GM21367 (cell line): ENCODE measurements around the gene ITGB7.

Experiments used
- ATAC-seq: cut with Tn5 transposase; IDR thresholded peaks from one replicate; pipeline ENCODE4 v1.9.1; 2021; ENCODE audit not compliant: unreplicated experiment

ITGB7 gene

DNA sequence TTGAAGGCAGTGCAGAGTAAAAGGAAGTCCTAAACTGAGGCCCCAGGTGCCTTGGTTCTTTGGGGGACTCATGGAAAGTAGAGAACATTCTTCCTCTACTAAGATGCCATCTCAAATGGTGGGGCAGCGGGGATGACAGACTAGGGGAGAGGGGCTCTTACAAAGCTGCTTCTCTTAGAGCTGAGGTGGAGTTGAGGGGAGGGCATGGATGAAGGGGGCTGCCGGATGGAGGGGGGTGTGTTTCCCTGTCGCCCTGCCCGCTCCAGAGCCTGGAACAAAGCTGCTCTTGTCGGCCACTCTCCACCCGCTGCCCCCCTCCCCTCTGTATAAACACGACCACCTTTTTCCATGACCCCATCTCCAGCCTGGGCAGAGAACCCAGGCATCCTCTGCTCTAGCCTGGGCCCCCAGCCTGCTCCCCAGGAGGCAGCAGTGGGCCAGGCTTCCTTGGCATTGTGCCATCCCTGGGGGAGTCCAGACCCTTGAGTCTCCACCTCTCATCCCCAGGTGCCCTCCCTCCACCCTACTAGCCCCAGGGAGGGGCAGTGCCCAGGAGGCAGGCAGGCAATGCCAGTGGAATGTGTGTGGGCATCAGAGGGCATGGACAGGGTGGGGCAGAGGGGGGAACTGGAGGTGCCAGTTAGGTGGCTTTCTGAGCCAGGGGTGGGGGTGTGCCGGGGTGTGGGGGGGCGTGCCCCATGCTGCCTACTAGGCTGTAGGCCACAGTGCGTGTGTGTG, 23.2 kb upstream of the ITGB7 start:
- ATAC-seq = no peak

DNA sequence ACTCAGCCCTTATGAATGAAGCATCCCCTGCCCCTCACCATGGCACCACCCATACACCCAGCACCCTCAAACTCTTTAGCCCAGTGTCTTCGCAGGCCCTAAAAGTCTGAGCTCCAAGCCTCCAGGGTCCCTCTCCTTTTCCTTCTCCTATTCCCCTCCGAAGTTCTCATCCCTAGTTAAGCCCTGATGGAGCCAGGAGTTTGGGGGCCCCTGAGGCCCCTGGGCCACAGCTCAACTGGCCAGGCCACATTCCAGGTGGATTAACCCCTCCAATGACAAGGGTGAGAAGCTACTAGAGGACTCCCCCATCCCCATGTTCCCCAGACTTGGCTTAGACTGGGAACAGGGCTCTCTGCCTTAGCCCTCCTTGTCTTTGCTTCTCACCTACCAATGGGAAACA, 22.4 kb upstream of the ITGB7 start:
- ATAC-seq = no peak

DNA sequence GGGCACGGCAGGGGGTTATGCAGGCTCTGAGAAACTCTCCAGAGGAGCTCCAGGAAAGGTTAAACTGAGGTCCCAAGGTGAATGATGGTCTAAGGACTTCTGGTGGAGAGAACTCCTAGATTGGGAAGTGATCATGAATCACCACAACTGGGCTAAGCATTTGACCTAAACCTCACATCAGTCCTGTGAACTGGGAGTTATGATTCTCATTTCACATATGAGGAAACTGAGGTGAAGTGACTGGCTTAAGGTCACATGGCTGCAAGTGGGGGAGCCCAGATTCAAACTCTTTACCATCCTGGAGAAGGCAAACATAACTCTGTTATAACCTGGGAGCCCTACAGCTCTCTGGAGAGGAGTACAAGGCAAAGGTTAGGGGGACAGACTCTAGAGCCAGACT, 20.8 kb upstream of the ITGB7 start:
- no peak for ATAC-seq

DNA sequence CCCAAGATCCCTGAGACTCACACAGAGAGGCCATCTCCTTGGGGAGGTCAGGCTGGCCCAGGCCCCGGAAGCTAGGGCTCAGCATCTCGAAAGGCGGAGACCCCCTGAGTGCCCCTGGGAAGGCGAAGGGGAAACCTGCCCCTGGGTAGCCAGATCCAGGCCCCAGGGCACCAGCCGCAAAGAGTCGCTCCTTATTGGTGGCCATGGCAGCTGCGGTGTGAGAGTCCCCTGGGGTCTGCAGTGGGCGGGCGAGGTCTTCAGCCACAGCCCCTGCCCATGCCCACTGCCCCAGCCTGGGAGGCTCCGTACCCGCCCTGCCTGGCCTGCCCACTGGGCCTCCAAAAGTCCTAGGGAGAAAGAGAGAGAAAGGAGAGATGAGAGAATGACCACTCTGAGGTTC, 20.3 kb upstream of the ITGB7 start:
- no peak for ATAC-seq

DNA sequence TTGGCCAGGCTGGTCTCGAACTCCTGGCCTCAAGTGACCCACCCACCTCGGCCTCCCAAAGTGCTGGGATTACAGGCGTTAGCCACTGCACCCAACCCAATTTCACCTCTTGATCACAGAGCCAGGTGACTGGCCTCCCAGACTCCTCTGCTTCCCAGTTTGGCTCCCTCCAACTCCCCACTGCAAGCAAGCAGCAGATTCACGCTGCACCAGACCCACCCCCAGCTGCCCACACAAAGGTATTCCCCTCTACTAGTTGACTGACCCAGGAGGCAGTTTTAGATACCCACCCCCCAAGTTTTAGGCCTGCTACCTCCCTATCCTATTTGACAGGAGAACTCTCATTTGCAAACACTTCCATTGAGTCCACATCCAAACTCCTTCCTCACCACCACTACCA, 19.8 kb upstream of the ITGB7 start:
- no peak for ATAC-seq

DNA sequence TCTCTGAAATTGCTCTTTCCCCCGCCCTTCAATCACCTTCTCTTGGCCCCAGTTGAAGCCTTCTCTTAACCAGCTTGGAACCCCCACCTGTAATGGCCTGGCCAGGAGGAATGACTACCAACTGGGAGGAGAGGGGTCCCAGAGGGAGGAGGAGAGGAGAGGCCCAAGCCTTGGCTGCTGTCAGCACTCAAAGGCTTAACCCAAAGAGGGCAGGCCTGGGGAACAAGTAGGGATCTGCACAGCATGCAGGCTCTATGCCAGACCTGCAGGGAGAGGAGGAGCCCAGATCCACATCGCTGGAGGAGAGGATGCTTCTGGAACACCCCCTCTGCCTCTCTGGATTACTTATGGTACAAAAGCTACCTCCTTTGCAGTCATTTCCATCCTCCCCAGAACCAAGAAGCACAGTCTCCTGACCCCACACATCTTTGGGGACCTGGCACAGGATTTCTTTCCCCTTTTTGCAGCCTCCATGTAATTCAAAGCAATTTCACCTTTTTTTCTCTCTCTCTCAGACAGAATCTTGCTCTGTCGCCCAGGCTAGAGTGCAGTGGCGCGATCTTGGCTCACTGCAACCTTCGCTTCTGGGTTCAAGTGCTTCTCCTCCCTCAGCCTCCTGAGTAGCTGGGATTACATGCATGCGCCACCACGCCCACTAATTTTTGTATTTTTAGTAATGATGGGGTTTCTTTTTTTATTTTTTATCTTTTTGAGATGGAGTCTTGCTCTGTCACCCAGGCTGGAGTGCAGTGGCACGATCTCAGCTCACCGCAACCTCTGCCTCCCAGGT, 18.8 kb upstream of the ITGB7 start:
- ATAC-seq = no peak

DNA sequence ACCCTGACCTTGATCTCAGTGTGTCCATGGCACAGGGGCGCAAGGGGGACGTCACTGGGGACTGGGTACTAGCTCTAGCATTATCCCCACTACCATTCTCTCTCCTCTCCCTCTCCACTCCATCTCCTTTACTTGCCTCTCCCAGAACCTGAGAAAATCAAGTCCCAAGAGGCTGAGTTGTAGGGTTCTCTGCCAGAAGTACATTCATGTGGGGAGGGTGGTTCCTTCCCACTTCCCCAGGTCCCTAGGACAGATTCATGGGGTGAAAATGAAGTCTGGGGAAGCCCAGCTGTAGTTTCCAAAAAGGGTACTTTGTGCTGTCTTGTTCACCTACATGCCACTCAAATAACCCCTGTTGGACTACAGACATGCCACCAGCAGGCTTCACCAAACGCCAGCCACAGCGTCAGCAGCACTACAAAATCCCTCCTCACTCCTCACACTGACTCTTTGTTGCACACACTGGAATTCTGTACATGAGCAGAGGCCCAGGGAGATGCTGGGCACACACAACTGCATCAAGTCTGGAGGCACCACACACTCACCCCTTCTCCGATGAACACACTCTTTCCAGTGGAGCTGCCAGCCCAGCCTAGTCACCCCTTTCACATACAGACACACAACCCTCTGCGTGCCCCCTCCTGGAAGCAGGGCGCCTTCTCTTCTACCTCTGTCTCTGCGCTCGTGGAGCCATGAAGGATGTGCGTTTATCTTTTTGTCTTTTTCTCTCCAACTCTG, 18.0 kb upstream of the ITGB7 start:
- ATAC-seq = no peak

DNA sequence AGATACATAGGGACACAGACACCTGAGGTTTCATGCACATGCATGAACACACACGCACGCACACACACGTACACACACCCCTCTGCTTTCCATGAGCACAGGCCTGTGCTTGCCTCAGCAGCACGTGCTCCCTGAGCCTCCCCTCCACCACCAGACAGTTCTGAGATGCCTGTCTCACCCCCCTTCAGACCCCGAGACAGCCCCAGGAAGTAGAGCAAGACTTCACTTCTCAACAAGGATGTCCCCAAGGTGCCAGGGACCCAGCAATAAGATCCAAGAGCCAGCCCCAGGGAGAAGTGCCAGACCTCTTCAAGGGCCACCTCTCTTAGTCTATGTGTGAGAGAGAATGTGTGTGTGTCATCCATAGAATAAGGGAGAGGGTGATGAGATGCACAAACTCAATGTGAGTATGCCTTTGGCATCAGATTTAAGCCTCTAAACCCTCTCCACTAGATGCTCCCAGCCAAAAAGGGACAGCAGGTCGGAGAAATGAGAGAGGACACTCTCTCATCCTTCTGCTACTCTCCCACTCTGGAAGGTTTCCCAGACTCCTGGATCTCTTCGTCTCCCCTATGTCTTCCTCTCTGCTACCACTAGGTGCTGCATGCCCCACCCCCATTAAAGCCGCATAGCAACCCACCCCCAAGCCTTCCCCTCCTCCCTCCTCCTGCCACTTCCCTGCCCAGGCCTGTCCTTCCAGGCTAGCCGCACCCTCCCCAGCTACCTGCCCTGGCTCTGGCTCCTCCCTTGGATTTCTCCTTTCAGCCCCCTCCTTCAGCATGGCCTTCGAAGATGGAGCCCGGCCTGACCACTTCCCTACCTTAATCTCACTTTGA, 17.2 kb upstream of the ITGB7 start:
- ATAC-seq = no peak

DNA sequence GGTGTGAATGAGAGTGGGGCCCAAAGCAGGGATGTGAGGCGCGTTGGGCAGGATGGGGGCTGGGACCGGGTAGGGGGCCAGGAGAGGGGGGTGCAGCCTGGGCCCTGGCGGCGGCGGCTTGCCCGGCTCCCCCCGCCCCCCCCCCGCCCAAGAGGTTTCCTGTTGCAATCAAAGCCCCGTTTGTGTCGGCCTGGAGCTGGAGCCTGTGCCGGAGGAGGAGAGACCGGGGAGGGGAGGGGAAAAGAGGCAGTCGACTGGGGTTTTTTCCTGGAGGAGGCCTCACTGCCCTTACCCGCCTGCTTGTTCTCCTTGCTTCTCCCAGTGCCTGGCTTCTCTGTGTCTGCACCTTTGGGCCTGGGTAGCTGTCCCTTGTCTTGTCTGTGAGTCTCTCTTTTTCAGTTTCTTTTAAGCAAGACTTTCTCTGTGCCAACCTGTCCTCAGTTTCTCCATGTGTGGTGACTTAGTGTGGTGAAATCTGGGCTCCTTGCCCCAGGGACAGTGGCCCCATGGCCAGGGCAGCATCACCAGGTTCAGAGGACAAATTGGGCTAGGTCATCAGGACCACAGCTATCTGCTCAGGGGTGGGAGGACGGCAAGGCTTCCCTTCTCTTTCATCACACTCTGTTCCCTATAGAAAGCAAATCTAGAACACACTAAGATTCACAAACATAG, 16.5 kb upstream of the ITGB7 start:
- no peak for ATAC-seq

DNA sequence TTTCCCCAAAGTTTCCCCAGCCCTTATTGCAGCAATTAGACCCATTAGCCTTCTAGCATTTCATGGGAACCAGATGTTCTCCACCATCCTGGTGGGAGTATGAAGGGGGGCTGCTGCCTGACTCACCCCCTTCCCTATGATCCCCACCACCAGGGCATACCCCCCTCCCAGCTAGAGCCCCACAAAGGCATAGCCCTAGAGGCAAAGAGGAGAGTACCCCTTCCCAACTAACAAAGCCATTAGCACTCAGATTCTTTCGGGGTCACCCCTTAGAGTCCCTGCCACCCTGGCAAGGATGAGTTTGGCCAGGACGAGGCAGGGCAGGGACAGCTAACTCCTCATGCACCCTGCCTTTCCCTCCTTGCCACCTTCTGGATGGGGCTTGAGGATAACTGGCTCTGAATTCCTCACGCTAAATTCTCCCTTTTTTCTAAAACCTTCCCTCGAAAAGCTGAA, 15.8 kb upstream of the ITGB7 start:
- no peak for ATAC-seq

DNA sequence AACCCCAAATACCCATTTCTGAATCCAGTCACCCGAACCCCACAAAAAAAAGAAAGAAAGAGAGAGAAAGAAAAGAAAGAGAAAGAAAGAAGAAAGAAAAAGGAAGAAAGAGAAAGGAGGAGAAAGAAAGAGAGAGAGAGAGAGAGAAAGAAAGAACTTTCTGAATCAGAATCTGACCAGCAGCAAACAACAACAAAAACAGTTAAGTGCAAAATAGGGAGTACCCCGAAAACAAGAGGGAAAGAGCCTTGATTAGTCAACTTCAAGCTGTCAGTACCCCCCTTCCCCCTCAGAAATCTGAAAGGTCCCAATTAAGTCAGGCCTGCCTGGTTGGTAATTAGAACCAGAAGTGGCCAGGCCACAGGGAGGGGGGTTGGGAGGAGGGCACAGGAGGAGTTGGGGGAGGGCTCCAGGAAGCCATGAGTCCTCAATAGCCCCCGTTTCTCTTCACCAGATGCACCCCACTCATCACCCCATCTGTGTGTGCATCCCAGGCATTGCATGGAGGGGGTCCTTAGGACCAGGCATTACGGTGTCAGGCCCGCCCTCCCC, 15.2 kb upstream of the ITGB7 start:
- no peak for ATAC-seq

DNA sequence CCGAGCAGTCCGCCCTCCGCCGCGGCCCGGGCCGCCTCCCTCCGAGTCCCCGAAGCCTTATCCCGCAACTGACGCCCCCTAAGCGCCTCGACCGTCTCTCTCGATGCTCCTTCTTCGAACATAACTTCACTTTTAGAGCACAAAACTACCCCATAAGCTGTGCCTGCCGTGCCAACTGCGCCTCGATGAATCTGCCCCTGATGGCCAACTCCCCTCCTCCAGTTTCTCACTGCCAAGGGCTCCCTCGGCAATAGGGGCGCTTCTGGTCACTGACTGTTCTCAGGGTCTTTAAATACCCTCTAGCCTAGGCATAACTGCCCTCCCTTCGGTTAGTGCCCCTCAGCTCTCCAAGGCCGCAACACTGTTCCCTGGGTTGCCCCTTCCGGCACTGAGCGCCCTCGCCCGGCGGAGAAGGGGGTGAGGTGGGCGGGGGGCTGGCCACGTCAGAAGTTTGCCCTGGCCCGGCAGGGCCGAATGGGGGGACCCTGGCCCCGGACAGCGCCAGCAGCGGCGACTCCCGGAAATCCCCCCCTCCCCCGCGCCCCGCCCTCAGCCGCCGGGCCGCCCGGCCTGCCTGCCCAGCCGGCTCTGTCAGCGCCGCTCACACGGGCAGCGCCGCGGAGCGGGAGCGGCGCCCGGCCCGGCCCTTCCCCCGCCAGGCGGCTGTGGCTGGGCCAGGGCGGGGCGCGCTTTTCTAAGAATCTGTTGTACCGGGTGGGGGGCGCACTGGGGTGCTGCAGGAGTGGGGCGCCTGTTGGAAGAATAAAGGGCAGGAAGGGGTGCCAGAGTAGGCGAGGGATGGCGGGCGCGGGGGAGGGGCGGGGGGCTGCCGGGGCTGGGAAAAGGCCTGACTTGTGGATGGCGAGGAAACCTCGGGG, 14.4 kb upstream of the ITGB7 start:
- ATAC-seq = peak; percentile 18

DNA sequence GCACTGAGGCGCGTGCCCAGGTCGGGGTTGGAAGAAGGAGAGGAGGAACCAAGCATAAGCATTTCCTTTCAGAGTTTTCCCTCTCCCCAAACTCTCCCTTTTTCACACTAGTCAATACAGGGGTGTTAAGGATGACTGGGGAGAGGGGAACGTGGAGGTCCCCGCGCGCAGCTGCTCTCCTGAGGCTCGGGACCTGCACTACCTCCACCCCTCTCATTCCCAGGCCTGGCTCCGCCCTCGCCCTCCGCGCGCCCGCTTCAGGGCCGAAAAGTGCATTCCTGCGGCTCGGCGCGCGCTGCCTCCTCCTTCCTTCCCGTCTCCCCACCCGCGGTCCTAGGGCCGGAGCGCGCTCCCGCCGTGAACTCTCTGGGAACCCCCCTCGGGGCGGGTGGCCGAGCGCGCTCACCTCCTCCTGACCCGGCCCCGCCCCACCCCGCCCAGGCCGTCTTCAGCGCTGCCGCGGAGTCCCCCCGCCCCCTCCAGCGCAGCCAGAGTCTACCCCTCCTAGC, 13.7 kb upstream of the ITGB7 start:
- peak; percentile 38 for ATAC-seq

DNA sequence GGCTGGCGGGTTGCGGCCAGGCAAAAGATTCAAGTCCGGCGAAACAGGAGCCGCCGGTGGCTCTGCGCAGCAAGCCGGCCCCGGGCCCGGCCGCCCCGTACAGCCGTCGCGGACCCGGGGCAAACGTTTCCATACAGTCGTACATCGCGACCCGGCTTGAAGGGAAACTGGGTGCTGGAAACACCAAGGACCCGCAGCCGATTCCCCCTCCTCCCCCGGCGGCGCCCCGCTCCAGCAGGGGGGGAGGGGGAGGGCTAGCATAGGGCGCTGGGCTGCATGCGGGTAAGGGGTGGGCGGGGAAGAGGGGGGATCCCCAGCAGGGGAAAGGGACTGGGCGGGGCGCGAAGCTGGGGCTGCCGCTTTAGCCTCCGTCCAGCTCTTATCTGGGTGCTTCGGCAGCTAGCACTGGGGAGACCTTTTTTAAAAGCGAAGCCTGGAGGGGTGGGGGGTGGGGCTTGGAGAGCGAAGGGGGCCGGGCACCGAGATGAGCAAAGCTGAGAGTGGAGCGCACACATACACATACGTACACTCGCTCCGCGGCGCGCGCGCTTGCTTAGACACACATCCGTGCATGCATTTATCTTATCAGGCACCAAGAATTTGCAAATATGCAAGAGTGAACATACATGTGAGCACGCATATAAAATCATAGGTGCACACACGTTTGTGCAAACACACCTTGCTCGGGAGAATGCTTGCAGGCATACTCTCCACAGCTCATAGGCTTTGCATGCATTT, 13.1 kb upstream of the ITGB7 start:
- peak; percentile 14 for ATAC-seq

DNA sequence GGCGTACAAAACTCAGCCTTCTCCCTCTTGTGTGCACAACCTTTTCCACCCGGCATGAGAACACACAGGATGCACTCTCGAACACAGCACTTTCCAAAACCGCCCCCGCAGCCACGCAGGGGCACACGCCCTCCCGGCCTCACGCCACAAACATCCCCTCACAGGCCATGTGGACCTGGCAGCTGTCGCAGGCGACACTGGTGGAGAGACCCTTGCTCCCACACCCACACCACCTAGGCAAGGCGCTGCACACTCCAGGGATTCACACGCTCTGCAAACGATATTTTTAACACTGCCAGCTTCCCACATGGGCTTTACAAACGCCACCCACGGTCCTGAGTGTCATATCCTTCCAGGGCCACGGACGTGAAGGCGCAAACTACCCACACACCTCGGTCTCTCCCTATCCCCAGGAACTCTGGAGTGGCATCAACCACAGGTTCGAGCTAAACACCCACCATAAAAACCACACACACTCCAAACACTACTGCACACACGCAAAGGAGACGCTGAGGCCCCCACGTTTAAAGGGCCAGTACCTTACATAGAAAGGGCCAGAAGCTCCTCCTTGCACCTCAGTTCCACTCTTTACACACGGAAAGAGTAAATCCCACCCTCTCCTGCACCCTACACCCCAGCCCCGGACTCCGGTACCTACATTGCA, 12.4 kb upstream of the ITGB7 start:
- no peak for ATAC-seq

DNA sequence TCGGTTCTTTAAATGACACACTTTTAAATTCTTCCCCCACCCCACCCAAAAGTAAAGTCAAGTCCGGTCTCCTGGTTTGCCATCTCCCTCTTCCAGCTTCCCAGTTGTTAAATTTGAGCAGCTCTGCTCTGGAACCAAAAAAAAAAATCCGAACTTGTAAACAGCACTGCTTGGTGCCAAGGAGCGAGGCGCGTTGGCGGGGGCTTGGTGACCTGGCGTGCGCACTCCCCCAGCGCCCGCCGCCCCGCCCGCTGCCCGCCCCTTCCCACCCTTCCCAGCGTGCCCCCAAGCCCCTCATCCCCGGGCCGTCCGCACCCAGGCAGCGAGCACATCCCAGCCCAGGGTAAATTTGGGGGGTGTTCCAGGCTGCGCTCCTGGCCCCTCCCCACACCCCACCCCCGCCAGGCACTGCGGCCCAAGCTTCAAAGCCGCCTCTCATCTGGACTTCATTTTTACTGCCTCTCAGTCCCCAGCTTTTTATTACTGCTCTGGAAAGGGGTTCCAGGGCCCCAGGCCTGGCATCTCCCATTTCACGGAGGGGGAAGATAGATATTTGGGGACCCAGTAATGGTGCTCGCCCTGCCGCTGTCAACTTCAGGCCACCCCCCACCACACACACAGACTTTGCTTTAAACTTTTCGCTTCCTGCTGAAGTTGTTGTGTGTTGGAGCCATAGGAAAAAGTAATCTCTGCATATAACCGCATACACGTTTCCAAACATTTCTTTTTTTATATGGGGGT, 11.7 kb upstream of the ITGB7 start:
- no peak for ATAC-seq

DNA sequence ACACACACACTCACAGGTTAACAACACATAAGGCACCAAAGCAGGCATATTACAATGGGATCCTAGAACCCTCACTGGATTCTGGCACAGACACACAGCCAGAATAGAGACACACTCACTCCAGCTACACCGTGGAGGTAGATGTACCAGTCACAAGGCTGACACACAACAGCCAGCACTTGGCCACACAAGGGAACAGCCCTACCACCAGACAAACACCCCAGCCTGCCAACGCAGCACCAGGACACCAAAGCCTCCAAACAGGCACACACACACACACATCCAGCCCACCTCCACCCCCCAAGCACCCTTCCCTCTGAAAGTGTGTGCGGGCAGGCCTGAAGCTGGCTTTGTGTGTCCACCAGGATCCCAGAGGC, 10.9 kb upstream of the ITGB7 start:
- ATAC-seq = no peak
